Loucy (cell line): ENCODE data around the gene E2F8.

ENCODE experiments used
- CTCF ChIP-seq: fragments of 200-600 bp; sonication (generic); conservative IDR thresholded peaks from 2 replicates; pipeline ENCODE4 v1.5.1; 2014; ENCODE audit warnings: mild to moderate bottlenecking, antibody characterized with exemption, low read length
- EZH2phosphoT487 ChIP-seq: fragments of 200-600 bp; IDR thresholded peaks from 2 replicates; pipeline ENCODE4 v1.6.1; 2018; ENCODE audit warnings: antibody characterized with exemption, mild to moderate bottlenecking, moderate library complexity, borderline replicate concordance

- TF ChIP-seq CTCF (no peak), EZH2phosphoT487 (no peak)
Observed at GRCh38 chr11:19218216-19218615, 22.5 kb downstream of the E2F8 start.
